ENCODE measurements around the gene SLBP. TPM values are rescaled to one million over a fixed set of nuclear protein-coding genes. Genes with fewer than 3 reads are reported as not detected.

SLBP gene
- total RNA-seq, 1 experiment from 2014 or later: 73.4 TPM

DNA sequence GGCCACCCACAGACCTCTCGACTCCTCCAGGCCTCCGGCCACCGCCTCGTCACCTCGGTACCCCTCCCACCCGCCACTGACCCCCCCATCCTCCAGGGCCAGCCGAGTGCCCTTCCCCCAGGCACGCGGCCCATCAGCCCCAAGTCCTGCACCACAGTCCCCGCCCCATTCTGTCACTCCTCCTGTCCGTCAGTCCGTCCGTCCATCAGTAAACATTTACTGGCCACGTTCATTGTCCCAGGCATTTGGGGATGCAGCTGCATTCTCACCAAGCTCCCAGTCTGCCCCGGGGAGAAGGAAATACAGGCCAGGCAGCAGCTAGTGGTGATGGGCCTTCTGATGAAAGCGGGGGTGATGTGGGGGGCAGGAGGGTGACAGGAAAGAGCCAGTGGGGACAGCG is 45.7 kb upstream of the SLBP start:
- BruUV-seq (replicated peaks): no TSS peak
- DNase-seq (ENCODE audit: low read depth, low spot score) (no peak), ATAC-seq (no peak)
- Histone ChIP-seq H3K4me1 (ENCODE audit: control insufficient read depth, insufficient read depth, low read length) (no peaks in the 10 kb centered on the region; the same call in none of the 2 replicates), H3K27me3 (ENCODE audit: control insufficient read depth, insufficient read depth, low read length) (no peaks in the 10 kb centered on the region), H3K9me3 (ENCODE audit: control insufficient read depth, insufficient read depth, low read depth, low read length) (no peaks in the 10 kb centered on the region), H3K36me3 (ENCODE audit: control insufficient read depth, insufficient read depth, low read length) (no peaks in the 10 kb centered on the region), H3K27ac (ENCODE audit: low read length) (no peak overlapping the region), H3K4me3 (ENCODE audit: low read depth in 2 of 2, low read length in 2 of 2) (no peak overlapping the region)
- intact Hi-C loops (cut with micrococcal nuclease; ENCODE audit: unreplicated experiment) (no loop called here), in situ Hi-C loops (cut with HindIII; ENCODE audit: low pct_unique_long_range_greater_than_20kb, low sequenced_read_pairs) (no loop called here)
- TF ChIP-seq SIN3A (IDR thresholded peaks at IDR 0.05; ENCODE audit: borderline replicate concordance, insufficient read depth, low read depth, low read length) (no peak), CTCF (IDR thresholded peaks at IDR 0.05) (no peak), POLR2AphosphoS5 (IDR thresholded peaks at IDR 0.05; ENCODE audit: low read depth, low read length) (no peak), REST (IDR thresholded peaks at IDR 0.05; ENCODE audit: insufficient read depth in 1 of 2, low read depth in 2 of 2, low read length in 1 of 2) (no peak), TCF7L2 (IDR thresholded peaks at IDR 0.05; ENCODE audit: low read depth, low read length) (no peak)
- POLR2A ChIA-PET: no interaction called here
- CTCF ChIA-PET: no interaction called here

- BruUV-seq (replicated peaks): no TSS peak
- DNase-seq (ENCODE audit: low read depth, low spot score): no peak
- no peaks in the 10 kb centered on the region for H3K36me3 ChIP-seq (ENCODE audit: control insufficient read depth, insufficient read depth, low read length)
- TF ChIP-seq REST (IDR thresholded peaks at IDR 0.05; ENCODE audit: insufficient read depth in 1 of 2, low read depth in 2 of 2, low read length in 1 of 2): no peak
- TF ChIP-seq CTCF (IDR thresholded peaks at IDR 0.05): no peak
- TF ChIP-seq POLR2AphosphoS5 (IDR thresholded peaks at IDR 0.05; ENCODE audit: low read depth, low read length): no peak
- TF ChIP-seq TCF7L2 (IDR thresholded peaks at IDR 0.05; ENCODE audit: low read depth, low read length): no peak
- TF ChIP-seq SIN3A (IDR thresholded peaks at IDR 0.05; ENCODE audit: borderline replicate concordance, insufficient read depth, low read depth, low read length): no peak
- no peaks in the 10 kb centered on the region for H3K9me3 ChIP-seq (ENCODE audit: control insufficient read depth, insufficient read depth, low read depth, low read length)
- ChIA-PET CTCF (no interaction called here), POLR2A (no interaction called here)
- in situ Hi-C loops (cut with HindIII; ENCODE audit: low pct_unique_long_range_greater_than_20kb, low sequenced_read_pairs) (no loop called here), intact Hi-C loops (cut with micrococcal nuclease; ENCODE audit: unreplicated experiment) (no loop called here)
- no peak for ATAC-seq
- no peaks in the 10 kb centered on the region; the same call in none of the 2 replicates for H3K4me1 ChIP-seq (ENCODE audit: control insufficient read depth, insufficient read depth, low read length)
- no peak overlapping the region for H3K4me3 ChIP-seq (ENCODE audit: low read depth in 2 of 2, low read length in 2 of 2)
- H3K27ac ChIP-seq (ENCODE audit: low read length): no peak overlapping the region
- no peaks in the 10 kb centered on the region for H3K27me3 ChIP-seq (ENCODE audit: control insufficient read depth, insufficient read depth, low read length)
These were observed 45.0 kb upstream of the SLBP start for GRCh38 chr4:1756893-1757779.
